ENCODE data around the gene BEST4. TPM values are rescaled to one million over a fixed set of nuclear protein-coding genes. Genes with fewer than 3 reads are reported as not detected.
A peak's percentile ranks its signal among the peaks of the same experiment; 100 is the strongest.

The BEST4 gene
- total and polyA plus RNA-seq, 2 of the 13 experiments (the other 11 are each of a cell fraction or from before 2014, with no cell fraction given) = 0.77 to 1.4 TPM

DNA sequence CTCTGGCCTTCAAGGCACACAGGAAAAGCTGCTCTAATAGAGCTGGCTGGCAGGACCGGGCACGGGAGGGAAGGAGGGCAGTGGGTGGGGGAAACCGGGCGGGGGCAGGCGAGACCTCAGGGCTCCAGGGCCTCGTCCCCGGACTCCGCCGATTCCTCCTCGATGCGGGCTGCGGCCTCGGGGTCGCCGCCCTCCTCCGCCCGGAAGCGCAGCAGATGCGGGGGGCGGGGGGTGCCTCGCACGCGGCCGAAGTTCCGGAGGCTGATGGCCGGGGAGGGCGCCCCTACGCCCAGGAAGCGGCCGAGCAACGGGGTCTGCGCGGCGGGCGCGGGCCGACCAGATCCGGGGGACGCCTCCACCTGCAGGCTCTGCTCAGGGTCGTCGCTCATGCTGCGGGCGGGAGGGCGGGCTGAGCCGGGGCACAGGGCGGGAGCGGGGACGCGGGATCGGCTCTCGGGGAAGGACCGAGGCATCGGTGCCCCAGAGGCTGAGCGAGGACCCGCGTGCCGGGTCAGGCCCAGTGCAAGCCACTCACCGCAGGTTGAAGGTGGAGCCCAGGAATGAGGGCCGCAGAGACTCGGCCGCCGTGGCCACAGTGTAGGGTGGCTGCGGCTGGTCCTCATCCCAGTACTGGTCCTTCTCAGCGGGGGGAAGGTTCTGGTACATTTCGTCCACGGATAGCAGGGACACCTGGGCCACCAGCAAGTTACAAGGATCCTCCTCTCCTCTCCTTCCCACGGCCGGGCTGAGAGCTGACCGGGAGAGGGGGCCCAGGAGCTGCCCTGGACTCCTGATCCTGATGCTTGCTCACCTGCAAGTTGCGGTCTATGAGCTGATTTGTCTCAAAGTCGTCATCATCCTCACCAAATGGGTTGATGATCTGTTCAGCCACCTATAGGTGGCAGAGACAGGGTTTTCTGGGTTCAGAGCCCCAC lies 3.6 kb downstream of the BEST4 start (continued):
- TF ChIP-seq ZNF143 (CRISPR knock-in tag; IDR thresholded peaks at IDR 0.05) (no peak), ZNF160 (CRISPR knock-in tag; IDR thresholded peaks at IDR 0.05) (peak; percentile 64; the same call in 1 of the 2 replicates), MAFG (CRISPR knock-in tag; IDR thresholded peaks at IDR 0.05) (no peak), RBM22 (optimal IDR thresholded peaks at IDR 0.05; ENCODE audit: low read length) (no peak), SRSF1 (optimal IDR thresholded peaks at IDR 0.05; ENCODE audit: low read depth, low read length) (no peak), ZNF180 (CRISPR knock-in tag; IDR thresholded peaks at IDR 0.05; ENCODE audit: borderline replicate concordance, low read depth) (no peak), ZNF350 (CRISPR knock-in tag; IDR thresholded peaks at IDR 0.05; ENCODE audit: borderline replicate concordance, low read depth) (no peak), RFXAP (CRISPR knock-in tag; IDR thresholded peaks at IDR 0.05; ENCODE audit: borderline replicate concordance) (no peak), TEAD2 (CRISPR knock-in tag; IDR thresholded peaks at IDR 0.05) (0 out of 2 replicates have a peak, but pooled peaks have one; percentile 39), ATF7 (IDR thresholded peaks at IDR 0.05) (no peak), ATF7 (CRISPR knock-in tag; IDR thresholded peaks at IDR 0.05) (0 out of 2 replicates have a peak, but pooled peaks have one; percentile 8), SIN3A (IDR thresholded peaks at IDR 0.05; ENCODE audit: borderline replicate concordance, low read depth, low read length) (no peak), ZNF589 (CRISPR knock-in tag; conservative IDR thresholded peaks at IDR 0.05) (no peak), ZIK1 (CRISPR knock-in tag; IDR thresholded peaks at IDR 0.05; ENCODE audit: borderline replicate concordance, low read depth) (peak; percentile 71; the same call in 1 of the 2 replicates), ZSCAN22 (CRISPR knock-in tag; IDR thresholded peaks at IDR 0.05) (no peak), ZNF713 (CRISPR knock-in tag; IDR thresholded peaks at IDR 0.05) (no peak), ATF7-NPFF (CRISPR knock-in tag; IDR thresholded peaks at IDR 0.05; ENCODE audit: low read depth) (peak; percentile 95), PTBP1 (IDR thresholded peaks at IDR 0.05; ENCODE audit: low read depth, low read length, poor library complexity, severe bottlenecking) (no peak), KMT2B (CRISPR knock-in tag; IDR thresholded peaks at IDR 0.05) (0 out of 2 replicates have a peak, but pooled peaks have one; percentile 47), PCBP2 (optimal IDR thresholded peaks at IDR 0.05; ENCODE audit: low read depth, low read length, poor library complexity, severe bottlenecking) (no peak), ZNF343 (CRISPR knock-in tag; IDR thresholded peaks at IDR 0.05) (peak; percentile 66; the same call in 1 of the 2 replicates), ZNF556 (CRISPR knock-in tag; IDR thresholded peaks at IDR 0.05; ENCODE audit: borderline replicate concordance) (peak; percentile 32; the same call in 1 of the 2 replicates)
- TF ChIP-seq, protein P1, sequence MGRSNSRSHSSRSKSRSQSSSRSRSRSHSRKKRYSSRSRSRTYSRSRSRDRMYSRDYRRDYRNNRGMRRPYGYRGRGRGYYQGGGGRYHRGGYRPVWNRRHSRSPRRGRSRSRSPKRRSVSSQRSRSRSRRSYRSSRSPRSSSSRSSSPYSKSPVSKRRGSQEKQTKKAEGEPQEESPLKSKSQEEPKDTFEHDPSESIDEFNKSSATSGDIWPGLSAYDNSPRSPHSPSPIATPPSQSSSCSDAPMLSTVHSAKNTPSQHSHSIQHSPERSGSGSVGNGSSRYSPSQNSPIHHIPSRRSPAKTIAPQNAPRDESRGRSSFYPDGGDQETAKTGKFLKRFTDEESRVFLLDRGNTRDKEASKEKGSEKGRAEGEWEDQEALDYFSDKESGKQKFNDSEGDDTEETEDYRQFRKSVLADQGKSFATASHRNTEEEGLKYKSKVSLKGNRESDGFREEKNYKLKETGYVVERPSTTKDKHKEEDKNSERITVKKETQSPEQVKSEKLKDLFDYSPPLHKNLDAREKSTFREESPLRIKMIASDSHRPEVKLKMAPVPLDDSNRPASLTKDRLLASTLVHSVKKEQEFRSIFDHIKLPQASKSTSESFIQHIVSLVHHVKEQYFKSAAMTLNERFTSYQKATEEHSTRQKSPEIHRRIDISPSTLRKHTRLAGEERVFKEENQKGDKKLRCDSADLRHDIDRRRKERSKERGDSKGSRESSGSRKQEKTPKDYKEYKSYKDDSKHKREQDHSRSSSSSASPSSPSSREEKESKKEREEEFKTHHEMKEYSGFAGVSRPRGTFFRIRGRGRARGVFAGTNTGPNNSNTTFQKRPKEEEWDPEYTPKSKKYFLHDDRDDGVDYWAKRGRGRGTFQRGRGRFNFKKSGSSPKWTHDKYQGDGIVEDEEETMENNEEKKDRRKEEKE (IDR thresholded peaks at IDR 0.05) = no peak
- TF ChIP-seq, protein P2, sequence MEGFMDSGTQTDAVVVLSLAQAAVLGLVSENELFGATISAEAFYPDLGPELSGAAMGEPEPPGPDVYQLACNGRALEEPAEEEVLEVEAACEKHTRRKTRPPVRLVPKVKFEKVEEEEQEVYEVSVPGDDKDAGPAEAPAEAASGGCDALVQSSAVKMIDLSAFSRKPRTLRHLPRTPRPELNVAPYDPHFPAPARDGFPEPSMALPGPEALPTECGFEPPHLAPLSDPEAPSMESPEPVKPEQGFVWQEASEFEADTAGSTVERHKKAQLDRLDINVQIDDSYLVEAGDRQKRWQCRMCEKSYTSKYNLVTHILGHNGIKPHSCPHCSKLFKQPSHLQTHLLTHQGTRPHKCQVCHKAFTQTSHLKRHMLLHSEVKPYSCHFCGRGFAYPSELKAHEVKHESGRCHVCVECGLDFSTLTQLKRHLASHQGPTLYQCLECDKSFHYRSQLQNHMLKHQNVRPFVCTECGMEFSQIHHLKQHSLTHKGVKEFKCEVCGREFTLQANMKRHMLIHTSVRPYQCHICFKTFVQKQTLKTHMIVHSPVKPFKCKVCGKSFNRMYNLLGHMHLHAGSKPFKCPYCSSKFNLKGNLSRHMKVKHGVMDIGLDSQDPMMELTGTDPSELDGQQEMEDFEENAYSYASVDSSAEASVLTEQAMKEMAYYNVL (CRISPR knock-in tag; IDR thresholded peaks at IDR 0.05; ENCODE audit: borderline replicate concordance) = peak; percentile 27; the same call in 1 of the 2 replicates
- TF ChIP-seq, protein P3, sequence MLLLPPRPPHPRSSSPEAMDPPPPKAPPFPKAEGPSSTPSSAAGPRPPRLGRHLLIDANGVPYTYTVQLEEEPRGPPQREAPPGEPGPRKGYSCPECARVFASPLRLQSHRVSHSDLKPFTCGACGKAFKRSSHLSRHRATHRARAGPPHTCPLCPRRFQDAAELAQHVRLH (CRISPR knock-in tag; IDR thresholded peaks at IDR 0.05; ENCODE audit: borderline replicate concordance, low read depth) = peak; percentile 76; the same call in 1 of the 2 replicates

Measured in HepG2 (cell line).